Lower lobe of right lung (tissue), 2 donors: ENCODE results near the gene MR1. TPM values are rescaled to one million over a fixed set of nuclear protein-coding genes. Genes with fewer than 3 reads are reported as not detected.

Source experiments
- ATAC-seq, 2 donors: fragments of 200-7000 bp; cut with Tn5 transposase; one replicate each; pipeline ENCODE4 v1.9.1; 2020 to 2022; ENCODE audit warnings: mild to moderate bottlenecking in 2 of 2, moderate library complexity in 2 of 2
- DNase-seq: peaks from one replicate; pipeline ENCODE4 v3.0.0-alpha.2; 2020
- H3K27ac ChIP-seq: fragments of 200-600 bp; one replicate; pipeline ENCODE4 v1.8.0; 2022
- H3K27me3 ChIP-seq: fragments of 200-600 bp; one replicate; pipeline ENCODE4 v1.8.0; 2022; ENCODE audit warnings: low read depth
- H3K36me3 ChIP-seq: fragments of 200-600 bp; one replicate; pipeline ENCODE4 v1.8.0; 2022; ENCODE audit warnings: mild to moderate bottlenecking
- H3K4me1 ChIP-seq: fragments of 200-600 bp; one replicate; pipeline ENCODE4 v1.8.0; 2022
- H3K4me3 ChIP-seq: fragments of 200-600 bp; one replicate; pipeline ENCODE4 v1.8.0; 2022; ENCODE audit warnings: mild to moderate bottlenecking
- H3K9me3 ChIP-seq: fragments of 200-600 bp; one replicate; pipeline ENCODE4 v1.8.0; 2022
- CTCF ChIP-seq: fragments of 200-600 bp; IDR thresholded peaks from one replicate; pipeline ENCODE4 v1.8.0; 2022; ENCODE audit warnings: antibody characterized with exemption, mild to moderate bottlenecking
- intact Hi-C: fragments of 100-400 bp; cut with DNase I; formaldehyde crosslinking; loops from one replicate; pipeline ENCODE4 v1.11.0; 2022
- total RNA-seq: library from RNA; stranded (reverse); fragmentation: NEBNext Ultra II Directional; extraction: Animal tissue kit (Norgen Biotek cat#: 25700); gene quantifications from one replicate; pipeline ENCODE4 v1.2.1, GENCODE V29; 2021
- donor health status: DM: no; HTN: yes; CAD: no; lungs with severe emphysema.

Gene MR1
- total RNA-seq, 1 donor from 2014 or later, result 61.4 TPM

GRCh38 chr1:181002582-181003172 is 31.1 kb upstream of the MR1 start:
- H3K4me3 ChIP-seq, result no peak overlapping the region
- no peak for ATAC-seq

GRCh38 chr1:181010789-181011188 is 23.0 kb upstream of the MR1 start:
- intact Hi-C loops, result no loop called here
- no peaks in the 10 kb centered on the region for H3K36me3 ChIP-seq
- H3K4me3 ChIP-seq, result no peak overlapping the region
- H3K27me3 ChIP-seq, result no peaks in the 10 kb centered on the region
- peak; percentile 39 to 53 for ATAC-seq
- no peak for DNase-seq
- no peaks in the 10 kb centered on the region for H3K9me3 ChIP-seq
- H3K4me1 ChIP-seq, result peaks cover 45% of the 10 kb centered on the region
- TF ChIP-seq CTCF, result no peak
- H3K27ac ChIP-seq, result peak overlapping the region; percentile 19

More at GRCh38 chr1:181002582-181003172, 31.1 kb upstream of the MR1 start:
- no peak for TF ChIP-seq CTCF
- Histone ChIP-seq H3K27ac (no peak overlapping the region), H3K36me3 (peaks cover 52% of the 10 kb centered on the region), H3K9me3 (no peaks in the 10 kb centered on the region), H3K4me1 (no peaks in the 10 kb centered on the region), H3K27me3 (no peaks in the 10 kb centered on the region)
- intact Hi-C loops, result no loop called here
- DNase-seq, result no peak

GRCh38 chr1:181011301-181012202 is 22.2 kb upstream of the MR1 start:
- Histone ChIP-seq H3K27ac (peak overlapping the region; percentile 27), H3K4me3 (no peak overlapping the region), H3K27me3 (no peaks in the 10 kb centered on the region), H3K9me3 (no peaks in the 10 kb centered on the region), H3K36me3 (no peaks in the 10 kb centered on the region), H3K4me1 (peaks cover 47% of the 10 kb centered on the region)
- intact Hi-C loops, result no loop called here
- DNase-seq (no peak), ATAC-seq (no peak)
- TF ChIP-seq CTCF, result no peak

GRCh38 chr1:181012203-181012745 is 21.5 kb upstream of the MR1 start:
- DNase-seq (no peak), ATAC-seq (no peak)
- no peak for TF ChIP-seq CTCF
- H3K4me3 ChIP-seq, result no peak overlapping the region
- H3K27me3 ChIP-seq, result no peaks in the 10 kb centered on the region
- H3K4me1 ChIP-seq, result peaks cover 47% of the 10 kb centered on the region
- no peaks in the 10 kb centered on the region for H3K9me3 ChIP-seq
- intact Hi-C loops, result no loop called here
- peak overlapping the region; percentile 27 for H3K27ac ChIP-seq
- no peaks in the 10 kb centered on the region for H3K36me3 ChIP-seq

GRCh38 chr1:181013144-181013543 is 20.6 kb upstream of the MR1 start:
- intact Hi-C loops, result no loop called here
- Histone ChIP-seq H3K9me3 (no peaks in the 10 kb centered on the region), H3K27ac (no peak overlapping the region)

More at GRCh38 chr1:181013144-181013543, 20.6 kb upstream of the MR1 start:
- TF ChIP-seq CTCF, result no peak
- DNase-seq (no peak), ATAC-seq (peak in 1 of 2 donors; percentile 28)
- H3K4me3 ChIP-seq, result no peak overlapping the region
- H3K27me3 ChIP-seq, result no peaks in the 10 kb centered on the region
- H3K4me1 ChIP-seq, result peaks cover 47% of the 10 kb centered on the region
- no peaks in the 10 kb centered on the region for H3K36me3 ChIP-seq
